GM21619 (cell line): ENCODE measurements around the gene RNF186.
"Not testable (repeated sequence)": the region's sequence is repeated elsewhere in the genome, so short reads cannot be mapped to it uniquely, and the experiment has no call there.

Source experiments
- ATAC-seq: cut with Tn5 transposase; IDR thresholded peaks from one replicate; pipeline ENCODE4 v1.9.1; 2021; ENCODE audit not compliant: unreplicated experiment

RNF186 gene

GRCh38 chr1:19825298-19825697 is 10.2 kb upstream of the RNF186 start:
- no peak for ATAC-seq

- no peak for ATAC-seq
These were observed 9.5 kb upstream of the RNF186 start for GRCh38 chr1:19824541-19824940.

DNA sequence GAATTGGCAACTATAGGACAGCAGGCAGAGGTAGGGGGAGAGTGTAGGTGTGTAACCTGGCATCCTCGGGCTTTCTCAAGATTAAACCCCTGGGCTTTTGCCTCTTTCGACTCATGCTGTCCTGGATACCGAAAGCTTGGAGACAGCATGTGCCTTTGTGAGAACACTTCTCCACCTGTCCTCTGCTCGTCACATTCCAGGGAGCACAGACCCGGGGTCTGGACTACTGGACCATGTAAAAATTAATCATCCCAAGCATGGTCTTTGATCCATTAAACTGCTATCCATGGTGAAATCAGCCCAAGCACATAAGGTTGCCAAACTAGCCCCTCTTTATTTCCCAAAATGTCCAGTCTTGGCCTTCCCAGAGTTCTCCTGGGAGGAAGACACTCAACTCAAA is 9.0 kb upstream of the RNF186 start:
- no peak for ATAC-seq

GRCh38 chr1:19819701-19820100 is 4.6 kb upstream of the RNF186 start:
- no peak for ATAC-seq

DNA sequence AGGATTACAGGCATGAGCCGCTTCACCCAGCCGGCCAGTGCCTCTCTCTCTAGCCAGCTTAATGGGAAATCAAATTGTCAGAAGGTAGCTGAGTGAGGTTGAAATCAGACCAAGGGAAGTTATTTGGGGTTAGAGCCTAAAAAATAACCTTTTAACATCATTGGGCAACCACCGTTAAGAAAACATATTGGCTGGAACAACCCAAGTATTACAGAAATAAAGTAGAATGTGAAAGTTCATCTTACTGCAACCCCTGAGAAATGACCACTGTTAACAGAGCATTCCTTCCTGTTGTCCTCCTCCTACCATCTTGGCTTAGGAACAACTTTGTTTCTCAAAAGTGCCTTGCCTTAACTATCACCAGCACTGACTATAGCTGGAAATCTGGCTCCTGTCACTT is 3.2 kb upstream of the RNF186 start:
- no peak for ATAC-seq

DNA sequence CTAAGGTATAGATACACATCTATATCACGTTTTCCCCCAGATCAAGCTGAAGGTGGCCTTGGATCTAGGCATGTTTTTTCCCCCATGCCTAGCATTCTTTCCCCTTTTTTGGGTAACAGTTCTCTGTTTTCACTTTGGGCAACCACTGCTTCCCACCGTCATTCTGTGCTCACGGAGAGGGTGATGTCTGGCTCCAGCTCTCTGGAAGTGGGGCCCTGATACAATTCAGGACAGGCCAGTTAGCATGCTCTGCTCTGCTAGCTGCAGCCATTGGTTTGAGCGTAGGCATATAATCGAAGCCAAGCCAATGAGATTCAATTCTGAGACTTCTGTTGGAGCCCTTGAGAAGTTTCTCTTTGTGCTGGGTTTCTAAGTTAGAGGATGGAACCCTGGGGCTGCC is 2.1 kb upstream of the RNF186 start:
- ATAC-seq, result no peak

- ATAC-seq, result not testable (repeated sequence)
These were observed 1.6 kb upstream of the RNF186 start for GRCh38 chr1:19816737-19817086.

DNA sequence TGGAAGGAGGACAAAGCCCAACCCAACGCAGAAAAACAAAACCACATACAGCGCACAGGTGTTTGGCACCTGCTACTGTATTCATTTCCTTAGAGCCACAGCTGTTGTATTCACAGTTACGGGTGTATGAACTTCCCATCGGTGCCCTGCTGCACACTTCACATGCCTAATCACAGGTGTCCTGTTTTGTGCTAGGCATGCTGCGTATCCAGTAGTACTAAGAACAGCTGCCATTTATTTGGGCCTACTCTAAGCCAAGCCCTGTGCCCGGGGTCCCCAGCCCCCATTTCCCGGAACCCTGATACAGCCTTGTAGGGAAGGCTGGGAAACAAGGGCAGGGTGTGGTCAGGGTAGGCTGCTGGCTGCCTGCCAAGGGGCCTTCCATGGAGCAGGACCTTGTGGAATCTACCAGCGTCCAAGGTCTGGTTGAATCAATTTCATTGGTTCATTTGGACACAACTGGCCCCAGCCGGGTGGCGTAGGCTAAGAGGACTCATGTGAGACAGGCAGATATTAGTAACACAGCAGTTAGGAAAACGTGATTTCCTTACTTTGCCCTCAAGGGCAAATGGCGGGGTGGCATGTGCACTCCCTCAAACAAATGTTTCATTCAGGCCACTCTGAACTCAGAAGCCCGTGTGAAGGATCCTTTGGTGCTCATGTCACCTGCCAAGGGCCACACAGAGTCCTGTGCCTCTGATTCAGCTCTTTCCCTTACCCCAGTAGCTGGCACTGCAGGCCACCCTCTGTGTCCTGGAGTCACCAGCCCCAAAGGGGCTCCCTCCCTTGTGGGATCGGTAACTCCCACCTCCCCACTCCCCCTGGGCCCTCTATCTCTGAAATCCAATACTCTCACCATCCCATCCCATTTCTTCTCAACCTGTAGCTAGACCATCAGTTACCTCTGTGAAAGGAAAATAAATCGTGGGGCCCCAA is 986 bp upstream of the RNF186 start:
- no peak for ATAC-seq

- no peak for ATAC-seq
These were observed 830 bp downstream of the RNF186 start for GRCh38 chr1:19814244-19814661.

DNA sequence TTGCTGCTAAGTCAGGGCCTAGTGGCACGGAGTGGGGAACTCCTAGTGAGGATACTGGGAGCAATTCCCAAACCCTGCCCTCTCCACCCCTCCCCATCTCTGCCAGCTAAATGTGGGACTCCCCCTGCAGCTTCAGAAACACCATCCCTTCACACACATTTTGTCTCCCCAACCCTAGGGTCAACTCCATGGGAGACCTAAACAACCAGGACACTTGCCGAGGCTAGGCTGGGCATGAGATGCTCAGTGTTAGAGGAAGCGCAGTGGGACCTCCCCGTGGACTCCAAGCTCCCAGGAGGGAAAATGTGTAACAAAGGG is 1.5 kb downstream of the RNF186 start:
- ATAC-seq, result no peak

- ATAC-seq, result no peak
These were observed 2.0 kb downstream of the RNF186 start for GRCh38 chr1:19812875-19813642.

- ATAC-seq, result no peak
These were observed 3.8 kb downstream of the RNF186 start for GRCh38 chr1:19811206-19811851.

DNA sequence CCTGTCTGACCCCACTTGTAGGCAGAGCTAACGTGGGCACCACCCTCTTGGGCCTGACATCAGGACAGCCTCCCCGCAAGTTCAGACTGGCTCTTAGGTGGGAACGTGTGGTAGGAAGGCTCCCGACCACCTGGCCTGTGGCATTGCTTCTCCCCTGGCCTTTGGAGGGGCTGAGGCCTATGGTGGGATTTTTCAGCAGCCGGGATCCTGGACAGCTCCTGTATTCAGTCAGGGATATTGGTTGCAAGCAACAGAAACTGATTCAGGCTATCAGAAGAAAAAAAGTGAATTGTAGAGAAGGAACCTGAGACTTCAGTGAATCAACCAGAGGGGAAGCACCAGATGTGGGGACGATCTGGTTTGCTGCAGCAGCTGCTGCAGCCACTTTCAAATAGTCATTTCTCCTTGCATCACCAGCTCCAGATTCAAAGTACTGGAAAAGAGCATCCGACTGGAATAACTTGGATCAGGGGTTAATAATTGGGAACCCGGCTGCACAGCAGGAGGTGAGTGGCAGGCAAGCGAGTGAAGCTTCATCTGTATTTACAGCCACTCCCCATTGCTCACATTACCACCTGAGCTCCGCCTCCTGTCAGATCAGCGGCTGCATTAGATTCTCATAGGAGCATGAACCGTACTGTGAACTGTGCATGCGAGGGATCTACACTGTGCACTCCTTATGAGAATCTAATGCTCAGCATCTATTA is 5.9 kb downstream of the RNF186 start:
- no peak for ATAC-seq

DNA sequence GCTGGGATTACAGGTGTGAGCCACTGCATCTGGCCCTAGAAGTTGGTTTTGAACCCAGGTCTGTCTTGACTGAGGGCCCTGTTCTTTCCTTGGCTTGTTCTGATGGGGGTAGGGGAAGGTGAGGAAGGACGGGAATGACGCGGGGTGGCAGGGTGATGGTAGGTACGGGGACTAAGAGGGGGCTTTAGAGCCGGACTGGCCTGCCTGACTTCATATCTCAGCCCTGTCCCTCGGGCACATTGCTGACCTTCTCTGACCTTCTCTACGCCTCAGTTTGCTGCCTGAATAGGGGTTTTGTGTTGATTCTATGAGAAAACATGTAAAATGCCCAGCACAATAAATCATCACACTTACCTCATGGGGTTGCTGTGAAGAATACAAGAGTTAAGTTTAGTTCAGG is 6.7 kb downstream of the RNF186 start:
- no peak for ATAC-seq

DNA sequence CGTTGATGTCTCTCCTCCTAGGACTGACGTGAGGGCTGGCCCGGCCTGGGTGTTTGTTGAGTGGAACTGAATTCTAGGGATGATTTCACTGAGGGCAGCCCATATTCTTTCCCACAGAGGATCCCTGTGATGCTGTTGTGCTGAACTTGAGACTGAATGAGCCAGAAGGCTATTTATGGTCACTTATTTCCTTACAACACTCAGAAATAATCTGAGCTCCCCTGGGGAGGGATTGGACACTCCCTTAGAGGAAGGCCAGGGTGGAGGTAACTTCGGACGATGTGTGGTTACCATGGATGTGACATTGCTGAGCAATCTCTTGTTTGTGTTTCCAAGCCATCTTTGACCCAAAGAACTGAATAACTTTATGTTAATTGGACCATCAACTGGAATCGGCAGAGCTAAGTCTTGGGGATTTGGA is 10.2 kb downstream of the RNF186 start:
- no peak for ATAC-seq

DNA sequence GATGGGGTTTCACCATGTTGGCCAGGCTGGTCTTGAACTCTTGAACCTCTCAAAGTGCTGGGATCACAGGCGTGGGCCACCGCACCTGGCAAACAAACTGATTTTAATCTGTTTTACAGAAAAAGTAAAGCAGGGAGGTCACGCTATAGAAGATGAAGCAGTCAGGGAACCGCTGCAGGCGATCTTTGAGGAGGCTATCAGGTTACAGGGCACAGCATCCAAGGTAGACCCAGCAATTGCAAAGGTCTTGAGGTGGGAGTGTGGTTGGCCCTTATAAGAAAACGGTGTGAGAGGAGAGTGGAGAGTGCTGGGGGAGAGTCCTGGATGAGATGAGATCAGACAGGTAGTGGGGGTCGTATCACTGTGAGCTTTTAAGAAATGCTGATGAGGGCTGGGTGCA is 12.8 kb downstream of the RNF186 start:
- no peak for ATAC-seq

GRCh38 chr1:19800076-19800804 is 14.8 kb downstream of the RNF186 start:
- peak; percentile 41 for ATAC-seq

DNA sequence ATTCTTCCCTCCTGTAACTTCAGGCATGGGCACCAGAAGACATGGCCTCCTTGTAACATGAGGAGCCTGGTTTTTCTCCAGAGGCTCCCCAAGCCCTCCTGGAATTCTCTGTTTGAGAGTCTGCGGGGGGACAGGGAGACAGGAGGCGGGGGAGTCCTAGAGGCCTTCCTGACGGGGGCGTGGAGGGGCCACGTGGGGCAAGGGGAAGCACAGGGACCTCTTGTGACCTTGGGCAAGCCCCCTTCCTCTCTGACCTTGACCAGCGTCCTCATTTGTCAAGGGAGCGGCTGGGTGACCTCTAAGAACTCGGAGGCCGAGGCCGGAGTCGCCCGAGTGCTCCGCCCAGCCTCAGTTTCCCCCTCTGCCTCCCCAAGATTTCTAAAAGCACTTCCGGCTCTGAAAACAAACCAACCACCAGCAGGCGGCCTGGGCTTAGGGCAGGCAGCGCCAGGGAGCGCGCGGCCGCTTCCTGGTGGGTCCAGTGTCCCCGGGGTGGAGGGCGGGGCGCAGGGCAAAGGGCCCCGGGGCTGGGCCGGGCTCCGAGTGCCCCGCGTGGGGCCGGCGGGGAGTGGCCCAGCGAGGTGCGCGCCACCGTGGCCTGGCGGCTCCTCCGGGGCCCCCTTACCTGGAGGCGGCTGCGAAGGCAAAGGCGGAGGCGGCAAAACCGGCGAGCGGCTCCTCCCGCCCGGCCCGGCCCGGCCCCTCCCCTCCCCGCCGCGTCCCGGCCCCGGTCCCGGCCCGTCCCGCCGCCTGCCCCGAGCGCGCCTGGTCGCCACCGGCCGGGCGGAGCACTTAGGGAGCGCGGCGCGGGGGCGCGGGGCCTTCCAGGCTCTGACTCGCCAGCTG is 15.6 kb downstream of the RNF186 start, which contains the start of gene TMCO4:
Gene TMCO4, minus strand, starts transcription at position 687 of the 846 bp plus-strand sequence. CDS start 19,158 bp downstream, outside the sequence.
- peak; percentile 58 for ATAC-seq

GRCh38 chr1:19798486-19799229 is 16.4 kb downstream of the RNF186 start:
- no peak for ATAC-seq
